ENCODE results near the gene TMEM161A. TPM values are rescaled to one million over a fixed set of nuclear protein-coding genes. Genes with fewer than 3 reads are reported as not detected.

The TMEM161A gene
- polyA plus RNA-seq, 3 donors: 25.5 to 42.7 (median 36.7) TPM

DNA sequence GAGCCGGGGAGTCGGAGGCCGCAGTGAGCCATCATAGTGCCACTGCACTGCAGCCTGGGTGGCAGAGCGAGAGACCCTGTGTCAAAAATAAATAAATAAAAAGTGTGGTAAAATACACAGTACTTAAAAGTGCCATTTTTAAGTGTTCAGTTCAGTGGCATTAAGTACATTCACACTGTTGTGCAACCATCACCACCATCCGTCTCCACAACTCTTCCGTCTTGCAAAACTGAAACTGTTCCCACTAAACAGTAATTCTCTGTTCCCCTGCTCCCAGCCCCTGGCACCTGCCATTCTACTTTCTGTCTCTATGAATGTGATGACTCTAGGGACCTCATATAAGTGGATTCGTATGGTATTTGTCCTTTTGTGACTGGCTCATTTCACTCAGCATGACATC is 61.2 kb downstream of the TMEM161A start:
- no peak for DNase-seq (ENCODE audit: extremely low read depth in 1 of 11, low read depth in 9 of 11, low spot score in 4 of 11)

- no peak for DNase-seq (ENCODE audit: extremely low read depth in 1 of 11, low read depth in 9 of 11, low spot score in 4 of 11)
These were observed 61.8 kb downstream of the TMEM161A start for GRCh38 chr19:19076476-19076875.

DNA sequence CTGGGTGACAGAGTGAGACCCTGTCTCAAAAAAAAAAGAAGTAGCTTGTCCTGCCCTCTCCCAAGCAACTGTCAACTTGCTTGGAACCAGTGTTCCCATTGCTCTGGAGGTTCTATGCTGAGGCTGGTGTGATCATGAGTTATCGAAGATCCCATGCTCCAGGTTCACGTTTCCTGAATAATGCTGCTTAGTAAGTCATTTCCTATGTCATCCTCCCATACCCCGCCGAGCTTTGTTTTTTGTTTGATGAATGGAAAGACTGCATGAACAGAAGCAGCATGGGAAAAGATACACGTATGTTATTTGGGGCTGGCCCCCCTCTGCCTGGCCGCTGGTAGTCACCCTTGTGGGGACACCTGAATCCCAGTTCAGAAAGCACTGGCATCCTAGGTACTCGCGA is 63.2 kb downstream of the TMEM161A start:
- DNase-seq (ENCODE audit: extremely low read depth in 1 of 11, low read depth in 9 of 11, low spot score in 4 of 11): no peak

DNA sequence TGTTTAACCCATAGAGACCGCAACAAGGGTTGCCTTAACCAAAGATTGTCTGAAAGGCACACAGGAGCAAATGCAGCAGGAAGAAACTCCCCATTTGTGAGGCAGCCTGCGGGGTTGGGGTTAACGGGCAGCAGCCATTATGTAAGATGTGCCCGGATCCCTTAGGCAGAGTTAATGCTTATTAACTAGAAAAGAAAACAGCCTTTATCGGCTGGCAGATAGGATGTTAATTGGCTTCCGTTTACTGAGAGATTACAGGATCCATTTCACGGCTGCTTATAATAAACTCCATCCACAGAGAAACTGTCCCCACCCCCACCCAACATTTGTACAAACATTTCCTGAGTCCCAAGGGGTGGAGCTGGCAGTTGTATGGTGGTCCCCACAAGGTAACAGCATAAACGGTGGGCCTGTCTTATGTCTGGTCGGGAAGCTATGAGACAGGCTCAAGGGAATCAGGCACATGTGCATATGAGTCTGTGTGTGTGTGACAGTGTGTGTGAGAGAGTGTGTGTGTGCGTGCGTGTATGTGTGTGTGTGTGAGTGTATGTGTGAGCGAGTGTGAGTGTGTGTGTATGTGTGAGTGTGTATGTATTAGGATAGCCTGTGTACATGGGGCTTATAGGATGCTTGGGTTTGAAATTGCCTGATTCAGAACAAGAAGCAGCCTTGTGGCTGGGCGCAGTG is 63.9 kb downstream of the TMEM161A start:
- no peak for DNase-seq (ENCODE audit: extremely low read depth in 1 of 11, low read depth in 9 of 11, low spot score in 4 of 11)

GRCh38 chr19:19071897-19072296 is 66.4 kb downstream of the TMEM161A start:
- DNase-seq (ENCODE audit: extremely low read depth in 1 of 11, low read depth in 9 of 11, low spot score in 4 of 11): no peak

Other genes starting within 250 kb of the TMEM161A start
- gene CERS1, start 242.3 kb downstream of the TMEM161A start, polyA plus RNA-seq (ENCODE audit: insufficient read length in 3 of 3): 1 to 10 TPM; 4.5 to 8.1 (median 7.2) TPM
- 100 to 1,000 TPM in 2 of 3 donors, 10 to 100 TPM in 1; 93.3 to 142 (median 113) TPM for gene COPE, start 219.1 kb downstream of the TMEM161A start, polyA plus RNA-seq (ENCODE audit: insufficient read length in 3 of 3)
- 10 to 100 TPM; 34.6 to 53.5 (median 50.6) TPM for gene DDX49, start 218.8 kb downstream of the TMEM161A start, polyA plus RNA-seq (ENCODE audit: insufficient read length in 3 of 3)
- gene HOMER3, start 197.3 kb downstream of the TMEM161A start, polyA plus RNA-seq (ENCODE audit: insufficient read length in 3 of 3): 10 to 100 TPM; 45.6 to 70.4 (median 62.5) TPM
- gene SUGP2, start 105.0 kb downstream of the TMEM161A start, polyA plus RNA-seq (ENCODE audit: insufficient read length in 3 of 3): 100 to 1,000 TPM in 1 of 3 donors, 10 to 100 TPM in 2; 85.1 to 138 (median 91.5) TPM
- 10 to 100 TPM; 31.4 to 42.7 (median 36.7) TPM for gene ARMC6, start 104.9 kb downstream of the TMEM161A start, polyA plus RNA-seq (ENCODE audit: insufficient read length in 3 of 3)
- gene SLC25A42, start 74.5 kb downstream of the TMEM161A start, polyA plus RNA-seq (ENCODE audit: insufficient read length in 3 of 3): 10 to 100 TPM; 16.7 to 23.4 (median 22.7) TPM
- gene MEF2B, start 31.8 kb upstream of the TMEM161A start, polyA plus RNA-seq (ENCODE audit: insufficient read length in 3 of 3): 1 to 10 TPM; 1.3 to 2.9 (median 1.6) TPM
- 10 to 100 TPM; 14.8 to 30.0 (median 19.3) TPM for gene BORCS8, start 53.7 kb upstream of the TMEM161A start, polyA plus RNA-seq (ENCODE audit: insufficient read length in 3 of 3)
- 10 to 100 TPM; 59.5 to 85.3 (median 74.6) TPM for gene RFXANK, start 53.8 kb upstream of the TMEM161A start, polyA plus RNA-seq (ENCODE audit: insufficient read length in 3 of 3)
- gene NR2C2AP, start 64.9 kb upstream of the TMEM161A start, polyA plus RNA-seq (ENCODE audit: insufficient read length in 3 of 3): 10 to 100 TPM; 11.5 to 13.1 (median 12.6) TPM
- under 1 TPM; 0.03 to 0.39 (median 0.09) TPM for gene NCAN, start 73.5 kb upstream of the TMEM161A start, polyA plus RNA-seq (ENCODE audit: insufficient read length in 3 of 3)
- 1 to 10 TPM; 2.3 to 4.7 (median 3.8) TPM for gene TM6SF2, start 134.8 kb upstream of the TMEM161A start, polyA plus RNA-seq (ENCODE audit: insufficient read length in 3 of 3)
- gene SUGP1, start 182.0 kb upstream of the TMEM161A start, polyA plus RNA-seq (ENCODE audit: insufficient read length in 3 of 3): 10 to 100 TPM; 50.4 to 65.1 (median 64.6) TPM
- 10 to 100 TPM; 45.0 to 85.6 (median 50.0) TPM for gene MAU2, start 182.4 kb upstream of the TMEM161A start, polyA plus RNA-seq (ENCODE audit: insufficient read length in 3 of 3)

Data from renal cortex interstitium (tissue), 11 donors.